Neural cell (in vitro differentiated cells): ENCODE data around the gene SIN3A.

Source experiments
- EZH2 ChIP-seq: fragments of 200-600, 300-800 bp; shearing (Covaris generic), sonication (generic); IDR thresholded peaks from 2 replicates; pipeline ENCODE4 v1.6.1; 2014; ENCODE audit warnings: antibody characterized with exemption, low read length, borderline replicate concordance, mild to moderate bottlenecking; ENCODE audit not compliant: insufficient read depth, poor library complexity, severe bottlenecking
- TAF1 ChIP-seq: IDR thresholded peaks from 2 replicates; pipeline ENCODE4 v1.6.1; 2012; ENCODE audit warnings: low read depth
- TF ChIP-seq, protein P1 (sequence below): fragments of 450-650 bp; IDR thresholded peaks from 2 replicates; pipeline ENCODE4 v1.5.1; 2014; ENCODE audit warnings: antibody characterized with exemption, mild to moderate bottlenecking, moderate library complexity; ENCODE audit not compliant: poor library complexity, severe bottlenecking

DNA sequence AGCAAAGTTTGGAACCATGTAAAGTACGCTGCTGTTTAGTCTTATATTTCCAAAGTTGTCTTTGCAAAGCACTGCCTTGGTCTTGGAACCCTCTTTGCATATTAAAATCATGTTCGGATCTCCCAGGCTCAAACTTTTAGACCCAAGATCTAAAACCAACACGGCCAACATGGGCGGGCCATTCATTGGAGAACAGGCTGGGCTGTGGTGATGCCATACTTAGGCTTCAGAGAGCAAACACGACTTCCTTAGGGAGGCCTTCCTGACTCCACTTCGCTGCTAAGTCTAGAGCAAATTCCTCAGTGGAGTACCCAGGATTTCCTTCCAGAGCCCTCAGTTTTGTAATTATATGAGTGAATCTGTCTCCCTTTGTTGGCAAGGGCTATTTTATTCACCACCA, 86.6 kb downstream of the SIN3A start:
- TF ChIP-seq, protein P1, sequence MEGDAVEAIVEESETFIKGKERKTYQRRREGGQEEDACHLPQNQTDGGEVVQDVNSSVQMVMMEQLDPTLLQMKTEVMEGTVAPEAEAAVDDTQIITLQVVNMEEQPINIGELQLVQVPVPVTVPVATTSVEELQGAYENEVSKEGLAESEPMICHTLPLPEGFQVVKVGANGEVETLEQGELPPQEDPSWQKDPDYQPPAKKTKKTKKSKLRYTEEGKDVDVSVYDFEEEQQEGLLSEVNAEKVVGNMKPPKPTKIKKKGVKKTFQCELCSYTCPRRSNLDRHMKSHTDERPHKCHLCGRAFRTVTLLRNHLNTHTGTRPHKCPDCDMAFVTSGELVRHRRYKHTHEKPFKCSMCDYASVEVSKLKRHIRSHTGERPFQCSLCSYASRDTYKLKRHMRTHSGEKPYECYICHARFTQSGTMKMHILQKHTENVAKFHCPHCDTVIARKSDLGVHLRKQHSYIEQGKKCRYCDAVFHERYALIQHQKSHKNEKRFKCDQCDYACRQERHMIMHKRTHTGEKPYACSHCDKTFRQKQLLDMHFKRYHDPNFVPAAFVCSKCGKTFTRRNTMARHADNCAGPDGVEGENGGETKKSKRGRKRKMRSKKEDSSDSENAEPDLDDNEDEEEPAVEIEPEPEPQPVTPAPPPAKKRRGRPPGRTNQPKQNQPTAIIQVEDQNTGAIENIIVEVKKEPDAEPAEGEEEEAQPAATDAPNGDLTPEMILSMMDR = no peak
- TF ChIP-seq TAF1 (no peak), EZH2 (no peak)
